ENCODE measurements around the gene C10orf95.

C10orf95 gene

DNA sequence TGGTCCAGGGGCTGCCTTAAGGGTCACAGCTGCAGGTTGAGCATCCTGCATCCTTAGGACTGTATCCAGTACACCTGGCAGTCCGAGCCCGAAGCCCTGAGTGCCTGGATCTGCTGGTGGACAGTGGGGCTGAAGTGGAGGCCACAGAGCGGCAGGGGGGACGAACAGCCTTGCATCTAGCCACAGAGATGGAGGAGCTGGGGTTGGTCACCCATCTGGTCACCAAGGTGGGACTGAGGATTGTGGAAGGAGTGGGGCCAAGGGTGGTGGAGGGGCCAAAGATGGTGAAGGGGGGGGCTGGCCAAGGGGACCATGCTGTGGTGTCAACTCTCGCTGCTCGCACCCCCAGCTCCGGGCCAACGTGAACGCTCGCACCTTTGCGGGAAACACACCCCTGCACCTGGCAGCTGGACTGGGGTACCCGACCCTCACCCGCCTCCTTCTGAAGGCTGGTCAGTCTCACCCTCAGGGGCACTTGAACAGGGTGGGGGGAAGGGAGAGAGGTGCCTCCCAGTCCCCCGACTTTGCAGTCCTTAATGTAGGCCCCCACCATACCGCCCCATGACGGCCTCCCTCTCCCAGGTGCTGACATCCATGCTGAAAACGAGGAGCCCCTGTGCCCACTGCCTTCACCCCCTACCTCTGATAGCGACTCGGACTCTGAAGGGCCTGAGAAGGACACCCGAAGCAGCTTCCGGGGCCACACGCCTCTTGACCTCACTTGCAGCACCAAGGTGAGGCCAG lies 50.6 kb downstream of the C10orf95 start:
- no peak for DNase-seq

DNA sequence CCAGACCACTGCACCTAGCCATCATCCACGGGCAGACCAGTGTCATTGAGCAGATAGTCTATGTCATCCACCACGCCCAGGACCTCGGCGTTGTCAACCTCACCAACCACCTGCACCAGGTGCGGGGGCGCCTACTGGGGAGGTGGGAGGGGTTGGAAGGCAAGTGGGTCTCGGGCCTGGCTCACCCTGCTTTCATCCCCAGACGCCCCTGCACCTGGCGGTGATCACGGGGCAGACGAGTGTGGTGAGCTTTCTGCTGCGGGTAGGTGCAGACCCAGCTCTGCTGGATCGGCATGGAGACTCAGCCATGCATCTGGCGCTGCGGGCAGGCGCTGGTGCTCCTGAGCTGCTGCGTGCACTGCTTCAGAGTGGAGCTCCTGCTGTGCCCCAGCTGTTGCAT lies 51.3 kb downstream of the C10orf95 start:
- DNase-seq, result no peak

Data from NCI-H82 (cell line).